HG02623 (cell line): ENCODE measurements around the gene SGCB.

Source experiments
- ATAC-seq: cut with Tn5 transposase; IDR thresholded peaks from one replicate; pipeline ENCODE4 v1.9.1; 2021; ENCODE audit warnings: moderate library complexity; ENCODE audit not compliant: unreplicated experiment

The SGCB gene

GRCh38 chr4:52028970-52029369 lies 9.1 kb downstream of the SGCB start:
- no peak for ATAC-seq

- ATAC-seq, result no peak
These were observed 18.0 kb downstream of the SGCB start, which contains the start of gene LRRC66 for GRCh38 chr4:52019936-52020657. TSS of gene LRRC66 (minus strand) at chr4:52020363. CDS start at chr4:52017613, 2,750 bp downstream.

GRCh38 chr4:52017814-52018213 lies 20.3 kb downstream of the SGCB start:
- no peak for ATAC-seq

- ATAC-seq, result no peak
These were observed 21.1 kb downstream of the SGCB start for GRCh38 chr4:52016981-52017380.

GRCh38 chr4:52015366-52015765 lies 22.7 kb downstream of the SGCB start:
- ATAC-seq, result no peak

GRCh38 chr4:52014903-52015302 lies 23.2 kb downstream of the SGCB start:
- ATAC-seq, result no peak

- no peak for ATAC-seq
These were observed 25.4 kb downstream of the SGCB start for GRCh38 chr4:52012651-52013050.

GRCh38 chr4:52010986-52011385 lies 27.1 kb downstream of the SGCB start:
- no peak for ATAC-seq

- ATAC-seq, result no peak
These were observed 31.2 kb downstream of the SGCB start for GRCh38 chr4:52006887-52007286.

GRCh38 chr4:52005604-52006273 lies 32.4 kb downstream of the SGCB start:
- no peak for ATAC-seq

GRCh38 chr4:52004414-52004813 lies 33.7 kb downstream of the SGCB start:
- no peak for ATAC-seq

- no peak for ATAC-seq
These were observed 36.5 kb downstream of the SGCB start for GRCh38 chr4:52001616-52002015.

- no peak for ATAC-seq
These were observed 38.8 kb downstream of the SGCB start for GRCh38 chr4:51999250-51999649.

- no peak for ATAC-seq
These were observed 39.3 kb downstream of the SGCB start for GRCh38 chr4:51998837-51999236.

- no peak for ATAC-seq
These were observed 40.5 kb downstream of the SGCB start for GRCh38 chr4:51997647-51998046.

GRCh38 chr4:51995647-51996220 lies 42.4 kb downstream of the SGCB start:
- no peak for ATAC-seq
